Subcutaneous adipose tissue (tissue), 4 donors: Measurements from ENCODE around the gene AIP. TPM values are rescaled to one million over a fixed set of nuclear protein-coding genes. Genes with fewer than 3 reads are reported as not detected.

Source experiments
- CTCF ChIP-seq: fragments of 450-650 bp; IDR thresholded peaks from one replicate; pipeline ENCODE4 v1.5.1; 2016; ENCODE audit warnings: low read depth, mild to moderate bottlenecking, control low read depth, antibody characterized with exemption, moderate library complexity
- total RNA-seq, 4 donors: library from RNA; depleted of rRNA; stranded (reverse); fragments of >200 nt; gene quantifications; one replicate each; pipeline ENCODE4 v1.1.0, GENCODE V29; 2016

AIP gene
- total RNA-seq, 4 donors from 2014 or later: 48.6 to 77.3 (median 64.9) TPM

- TF ChIP-seq CTCF: no peak
Observed at GRCh38 chr11:67507242-67507863, 24.5 kb downstream of the AIP start.

- TF ChIP-seq CTCF: no peak
Observed at GRCh38 chr11:67507864-67508485, 25.1 kb downstream of the AIP start, which contains the start of gene CDK2AP2. TSS of gene CDK2AP2 (minus strand) at chr11:67508162. CDS start at chr11:67508082, 80 bp downstream.

- no peak for TF ChIP-seq CTCF
Observed at GRCh38 chr11:67508486-67509121, 25.8 kb downstream of the AIP start.

GRCh38 chr11:67510023-67510345 is 27.2 kb downstream of the AIP start:
- no peak for TF ChIP-seq CTCF

DNA sequence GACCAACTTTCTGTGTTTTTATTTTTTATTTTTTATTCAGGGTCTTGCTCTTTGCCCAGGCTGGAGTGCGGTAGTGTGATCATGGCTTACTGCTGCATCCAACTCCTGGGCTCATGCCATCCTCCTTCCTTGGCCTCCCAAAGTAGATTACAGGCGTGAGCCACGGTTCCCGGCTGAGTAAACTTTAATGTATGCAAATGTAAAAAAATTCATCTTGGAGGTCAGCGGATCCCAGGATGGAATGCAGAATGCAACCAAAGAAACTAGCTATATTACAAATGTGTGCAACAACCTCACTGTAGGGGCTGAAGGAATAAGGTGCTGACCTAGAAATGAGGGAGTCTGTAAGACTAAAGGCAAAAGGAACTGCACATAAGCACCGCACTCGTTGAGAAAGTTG is 31.3 kb downstream of the AIP start:
- no peak for TF ChIP-seq CTCF

DNA sequence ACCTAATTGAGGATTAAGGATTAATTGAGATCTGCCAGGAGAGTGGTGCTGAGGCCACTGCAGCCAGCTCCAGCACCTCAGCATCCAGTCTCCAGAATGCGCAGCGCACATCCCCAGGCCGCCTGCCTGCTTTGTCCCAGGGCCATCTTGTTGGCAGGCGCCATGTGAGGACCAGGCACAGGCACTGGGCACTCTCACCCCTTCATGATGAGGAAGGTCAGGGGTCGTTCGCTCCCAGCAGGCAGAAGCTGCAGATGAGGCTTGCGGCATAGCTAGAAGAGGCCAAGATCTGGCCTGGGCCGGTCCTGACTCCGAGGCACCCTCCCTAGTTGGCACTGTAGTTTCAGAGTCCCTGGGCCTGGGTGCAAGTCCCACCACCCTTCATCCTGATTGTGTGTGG is 34.0 kb downstream of the AIP start:
- TF ChIP-seq CTCF: no peak

- no peak for TF ChIP-seq CTCF
Observed at GRCh38 chr11:67517784-67518552, 35.1 kb downstream of the AIP start.
